NCI-H2171 treated with DMSO at 0.1 percent for 48 hours (cell line): ENCODE results near the gene TROAP.
"Not testable (repeated sequence)": the region's sequence is repeated elsewhere in the genome, so short reads cannot be mapped to it uniquely, and the experiment has no call there.

Experiments used
- DNase-seq: peaks from one replicate; lab custom pipeline; 2025; lab: John Stamatoyannopoulos, UW

TROAP gene, protein sequence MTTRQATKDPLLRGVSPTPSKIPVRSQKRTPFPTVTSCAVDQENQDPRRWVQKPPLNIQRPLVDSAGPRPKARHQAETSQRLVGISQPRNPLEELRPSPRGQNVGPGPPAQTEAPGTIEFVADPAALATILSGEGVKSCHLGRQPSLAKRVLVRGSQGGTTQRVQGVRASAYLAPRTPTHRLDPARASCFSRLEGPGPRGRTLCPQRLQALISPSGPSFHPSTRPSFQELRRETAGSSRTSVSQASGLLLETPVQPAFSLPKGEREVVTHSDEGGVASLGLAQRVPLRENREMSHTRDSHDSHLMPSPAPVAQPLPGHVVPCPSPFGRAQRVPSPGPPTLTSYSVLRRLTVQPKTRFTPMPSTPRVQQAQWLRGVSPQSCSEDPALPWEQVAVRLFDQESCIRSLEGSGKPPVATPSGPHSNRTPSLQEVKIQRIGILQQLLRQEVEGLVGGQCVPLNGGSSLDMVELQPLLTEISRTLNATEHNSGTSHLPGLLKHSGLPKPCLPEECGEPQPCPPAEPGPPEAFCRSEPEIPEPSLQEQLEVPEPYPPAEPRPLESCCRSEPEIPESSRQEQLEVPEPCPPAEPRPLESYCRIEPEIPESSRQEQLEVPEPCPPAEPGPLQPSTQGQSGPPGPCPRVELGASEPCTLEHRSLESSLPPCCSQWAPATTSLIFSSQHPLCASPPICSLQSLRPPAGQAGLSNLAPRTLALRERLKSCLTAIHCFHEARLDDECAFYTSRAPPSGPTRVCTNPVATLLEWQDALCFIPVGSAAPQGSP

DNA sequence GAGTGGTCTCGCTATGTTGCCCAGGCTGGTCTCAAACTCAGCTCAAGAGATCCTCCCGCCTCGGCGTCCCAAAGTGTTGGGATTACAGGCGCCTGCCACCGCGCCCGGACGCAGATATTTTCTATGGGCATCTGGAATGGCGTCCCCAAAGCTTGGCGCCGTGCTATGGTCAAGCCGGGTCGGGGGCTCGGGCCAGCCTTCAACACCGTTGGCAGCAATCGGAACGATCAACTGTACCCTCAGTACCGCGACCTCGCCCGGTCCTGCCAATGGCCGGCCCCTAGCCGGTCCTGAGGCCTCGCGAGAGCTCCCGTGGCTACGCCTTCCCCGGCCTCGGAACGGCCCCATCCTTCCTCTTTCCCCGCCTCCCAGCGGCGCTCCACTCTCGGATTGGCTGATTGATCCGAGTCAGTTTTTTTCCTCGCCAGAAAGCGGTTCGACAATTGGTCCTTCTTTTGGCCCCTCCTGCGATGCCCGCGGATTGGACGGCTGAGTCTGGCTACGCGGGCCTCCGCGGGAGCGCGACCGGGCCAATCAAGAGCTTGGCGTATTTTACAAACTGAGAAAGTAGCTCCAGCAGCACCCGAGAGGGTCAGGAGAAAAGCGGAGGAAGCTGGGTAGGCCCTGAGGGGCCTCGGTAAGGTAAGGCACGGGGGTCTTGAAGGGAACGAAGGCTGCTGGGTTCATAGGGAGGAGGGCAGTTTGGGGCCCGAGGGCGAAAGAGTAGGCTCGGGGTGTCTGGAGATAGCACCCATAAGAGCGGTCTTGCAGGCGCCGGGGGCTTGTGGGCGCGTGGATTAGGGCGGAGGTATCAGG is at the start of gene TROAP:
Gene TROAP, plus strand, starts transcription at position 548 of the 816 bp plus-strand sequence. CDS start 354 bp downstream, outside the sequence.
- peak; percentile 98 for DNase-seq

- no peak for DNase-seq
These were observed 49.2 kb upstream of the TROAP start for GRCh38 chr12:49273726-49274395.

- DNase-seq = peak; percentile 23
These were observed 48.5 kb upstream of the TROAP start for GRCh38 chr12:49274396-49275069.

- DNase-seq = no peak
These were observed 46.5 kb upstream of the TROAP start for GRCh38 chr12:49276304-49277290.

DNA sequence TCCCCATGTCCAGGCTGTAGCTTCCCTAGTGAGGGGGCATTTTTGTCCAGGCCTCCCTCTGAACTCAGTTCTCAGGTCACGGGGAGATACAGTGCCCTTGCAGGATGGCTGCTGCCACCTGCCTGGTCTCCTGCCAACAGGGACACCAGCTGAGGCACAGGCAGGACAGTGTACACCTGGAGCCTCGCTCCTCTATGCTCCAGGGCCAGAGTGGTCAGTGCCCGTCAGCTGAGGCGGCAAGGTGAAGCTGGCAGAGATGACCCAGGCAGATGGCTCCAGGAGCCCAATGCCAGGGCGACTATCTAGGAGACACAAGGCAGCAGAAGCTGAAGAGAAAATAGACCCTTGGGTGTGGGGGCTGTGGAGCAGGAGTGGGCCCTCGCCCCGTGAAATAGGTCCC is 45.6 kb upstream of the TROAP start:
- no peak for DNase-seq

DNA sequence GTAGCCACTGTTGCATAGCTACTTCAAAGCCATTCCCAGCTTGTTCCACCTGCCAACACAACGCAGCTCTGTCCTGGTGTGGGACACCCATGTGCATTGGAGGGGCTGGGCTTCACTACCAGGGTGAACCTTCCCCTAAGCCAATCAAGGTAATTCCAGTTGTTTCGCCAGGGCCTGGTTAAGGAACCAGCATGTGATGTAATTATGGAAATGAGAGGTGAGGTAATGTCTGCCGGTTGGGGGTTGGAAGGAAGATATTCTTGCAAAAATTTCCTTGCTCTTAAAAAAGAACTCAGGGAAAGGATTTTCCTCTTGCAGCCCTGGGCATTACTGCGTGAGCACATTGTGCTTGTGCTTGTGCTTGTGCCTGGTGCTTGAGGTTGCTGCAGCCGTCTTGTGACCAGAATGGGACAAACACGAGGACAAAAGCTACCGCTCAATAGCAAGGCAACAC is 43.3 kb upstream of the TROAP start:
- DNase-seq = no peak

DNA sequence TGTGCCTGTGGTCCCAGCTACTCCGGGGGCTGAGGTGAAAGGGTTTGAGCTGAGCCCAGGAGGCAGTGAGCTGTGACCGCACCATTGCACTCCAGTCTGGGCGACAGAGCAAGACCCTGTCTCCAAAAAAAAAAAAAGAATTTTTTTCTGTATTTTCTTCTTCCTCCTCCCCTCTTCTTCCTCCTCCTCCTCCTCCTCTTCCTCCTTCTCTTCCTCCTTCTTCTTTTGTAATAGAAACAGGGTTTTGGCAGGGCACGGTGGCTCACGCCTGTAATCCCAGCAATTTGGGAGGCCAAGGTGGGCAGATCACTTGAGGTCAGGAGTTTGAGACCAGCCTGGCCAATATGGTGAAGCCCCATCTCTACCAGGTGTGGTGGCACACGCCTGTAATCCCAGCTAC is 42.5 kb upstream of the TROAP start:
- DNase-seq = not testable (repeated sequence)

- DNase-seq = no peak
These were observed 40.8 kb upstream of the TROAP start for GRCh38 chr12:49282302-49282701.

- DNase-seq = not testable (repeated sequence)
These were observed 40.2 kb upstream of the TROAP start for GRCh38 chr12:49282740-49283375.

DNA sequence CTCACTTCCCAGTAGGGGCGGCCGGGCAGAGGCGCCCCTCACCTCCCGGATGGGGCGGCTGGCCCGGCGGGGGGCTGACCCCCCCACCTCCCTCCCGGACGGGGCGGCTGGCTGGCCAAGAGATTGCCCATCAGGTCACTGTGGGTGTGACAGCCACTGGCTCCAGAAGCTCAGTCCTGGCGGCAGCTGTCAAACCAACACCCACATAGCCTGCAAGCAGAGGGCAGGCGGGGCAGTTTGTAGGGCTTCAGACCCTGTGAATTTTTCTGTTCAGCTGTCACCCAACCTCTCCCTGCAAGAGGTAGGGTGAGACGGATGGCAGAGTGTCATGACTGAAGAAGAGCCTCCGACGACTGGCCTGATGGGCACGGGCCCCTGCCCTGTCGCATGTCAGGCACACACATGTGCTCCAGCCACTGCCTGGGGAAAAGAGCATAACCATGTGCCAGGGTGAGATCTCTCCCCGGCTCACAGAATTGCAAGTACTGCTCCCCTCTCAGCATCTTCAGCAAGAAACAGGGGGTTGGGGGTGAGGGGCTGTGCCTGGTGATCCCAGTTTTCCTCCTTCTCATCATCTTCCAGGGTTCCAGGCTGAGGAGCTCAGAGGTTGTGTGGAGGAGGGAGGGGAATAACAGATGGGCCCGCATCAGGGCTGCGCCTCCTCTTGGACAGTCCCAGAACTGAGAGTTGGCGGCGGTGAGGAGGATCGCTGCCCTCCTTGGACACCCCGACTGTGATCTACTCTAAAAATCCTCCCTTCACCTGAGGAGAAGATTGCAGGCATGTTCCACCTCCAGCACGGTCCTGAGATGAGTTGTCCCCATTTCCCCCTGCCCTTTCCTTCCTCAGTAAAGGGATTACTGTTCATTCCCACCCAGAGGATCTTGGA is 39.3 kb upstream of the TROAP start:
- DNase-seq = no peak

- DNase-seq = no peak
These were observed 38.4 kb upstream of the TROAP start for GRCh38 chr12:49284672-49285071.

DNA sequence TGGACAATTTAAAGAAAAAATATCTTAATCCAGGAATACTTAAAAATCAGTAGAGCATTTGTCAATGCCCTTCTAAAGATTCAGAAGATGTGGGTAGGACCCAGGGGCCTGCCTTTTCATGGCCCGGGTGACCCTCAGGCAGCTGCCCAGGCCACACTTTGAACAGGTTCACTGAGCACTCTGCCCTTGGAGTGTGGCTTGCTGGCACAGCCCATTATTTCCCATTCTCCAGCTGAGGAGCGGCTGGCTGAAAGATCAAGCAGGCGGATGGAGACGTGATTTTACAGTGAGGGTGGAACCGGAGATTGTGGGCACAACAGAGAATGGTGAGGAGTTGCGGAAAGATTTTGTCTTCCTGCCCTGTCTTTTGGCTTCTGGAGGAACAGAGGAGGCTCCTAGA is 35.2 kb upstream of the TROAP start:
- no peak for DNase-seq

GRCh38 chr12:49288412-49288853 is 34.6 kb upstream of the TROAP start:
- DNase-seq = peak; percentile 52

DNA sequence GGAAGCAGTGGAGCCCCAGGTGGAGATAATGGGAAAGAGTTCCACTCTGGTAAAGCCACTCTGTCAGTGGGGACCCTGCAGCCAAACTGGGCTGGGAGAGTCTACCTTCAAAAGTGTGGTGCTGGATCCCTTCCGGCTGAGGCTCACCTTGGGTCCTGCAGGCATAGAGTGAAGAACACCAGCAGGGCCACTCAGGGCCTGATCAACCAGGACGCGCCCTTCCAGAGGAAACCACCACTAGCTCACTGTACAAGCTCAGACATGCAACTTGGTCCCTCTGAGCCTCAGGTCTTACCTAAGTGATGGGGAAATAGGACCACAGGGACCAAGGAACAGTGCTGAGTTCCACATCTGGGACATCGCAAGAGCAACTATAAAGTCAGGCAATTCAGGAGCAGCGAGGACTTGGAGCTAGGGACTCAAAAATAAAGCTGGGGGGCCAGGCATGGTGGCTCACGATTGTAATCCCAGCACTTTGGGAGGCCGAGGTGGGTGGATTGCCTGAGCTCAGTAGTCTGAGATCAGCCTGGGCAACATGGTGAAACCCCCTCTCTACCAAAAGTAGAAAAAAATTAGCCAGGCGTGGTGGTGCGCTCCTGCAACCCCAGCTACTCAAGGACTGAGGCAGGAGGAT is 34.0 kb upstream of the TROAP start:
- no peak for DNase-seq

DNA sequence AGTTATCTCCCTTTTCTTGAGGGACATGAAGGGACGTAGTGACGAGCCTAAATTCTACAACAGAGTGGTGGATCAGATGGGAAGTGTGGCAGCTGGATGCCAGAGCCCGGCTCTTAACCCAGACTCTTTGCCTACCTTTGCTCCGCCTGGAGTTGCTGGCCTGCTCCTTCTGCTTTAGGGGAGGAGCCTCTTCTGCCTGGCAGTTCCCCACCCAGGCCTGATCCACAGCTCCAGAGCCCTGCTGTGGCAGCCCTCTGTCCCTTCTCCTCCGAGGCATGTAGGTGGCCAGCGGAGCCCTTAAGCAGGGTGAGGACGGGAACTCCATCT is 30.4 kb upstream of the TROAP start:
- peak; percentile 86 for DNase-seq

DNA sequence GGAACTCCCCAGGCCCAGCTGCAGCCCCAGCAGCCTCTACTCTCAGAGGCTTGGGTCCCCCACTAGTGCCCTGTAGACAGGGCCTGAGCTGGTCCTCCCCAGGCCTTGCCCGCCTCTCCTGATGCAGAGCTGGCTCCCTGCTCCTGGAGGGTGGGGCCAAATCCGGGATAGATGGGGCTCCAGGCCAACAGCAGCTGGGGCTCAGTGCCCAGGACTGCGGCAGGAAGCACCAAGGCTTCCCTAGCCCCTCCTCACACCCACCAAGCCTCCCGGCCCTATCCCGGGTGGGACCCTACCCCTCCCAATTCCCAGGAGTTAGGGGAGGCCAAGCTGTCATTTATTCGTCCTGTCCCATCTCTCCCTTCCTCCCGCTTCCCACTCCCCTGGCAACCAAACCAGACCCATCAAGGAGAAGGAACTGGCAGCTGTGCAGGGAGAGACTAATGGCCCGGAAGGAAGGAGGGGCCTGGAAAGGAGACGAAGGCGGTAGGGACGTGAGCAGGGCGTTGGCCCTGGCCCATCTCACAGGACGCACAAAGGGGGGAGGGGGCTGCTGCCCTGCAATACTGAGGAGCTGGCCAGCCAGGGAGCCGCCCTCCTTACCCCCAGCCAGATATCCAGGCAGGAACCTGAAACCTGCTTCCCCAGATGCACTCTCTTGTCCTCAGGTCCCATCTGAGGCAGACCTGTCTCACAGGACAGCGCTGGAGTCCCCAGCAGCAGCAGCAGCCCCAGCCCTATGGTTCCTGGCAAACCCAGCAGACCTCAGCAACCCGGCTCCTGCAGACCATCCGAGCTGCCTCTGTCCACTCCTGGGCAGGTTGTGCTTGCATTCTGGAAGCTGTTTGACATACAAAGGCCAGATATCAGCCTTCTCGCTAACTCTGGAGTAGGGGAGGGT is 29.7 kb upstream of the TROAP start:
- DNase-seq = peak; percentile 92
